HFFc6 (cell line): Measurements from ENCODE around the gene NRG2. TPM values are rescaled to one million over a fixed set of nuclear protein-coding genes. Genes with fewer than 3 reads are reported as not detected.

Experiments used
- DNase-seq: peaks from one replicate; pipeline ENCODE4 v3.0.0-alpha.2; 2018
- H3K27ac Mint-ChIP-seq: 2 replicates; pipeline ENCODE4 v1.8.0; 2020; ENCODE audit warnings: mild to moderate bottlenecking, mixed read lengths
- H3K27me3 Mint-ChIP-seq: 2 replicates; pipeline ENCODE4 v1.8.0; 2021; ENCODE audit warnings: mild to moderate bottlenecking, moderate library complexity, mixed read lengths; ENCODE audit not compliant: insufficient read depth
- H3K36me3 Mint-ChIP-seq: 2 replicates; pipeline ENCODE4 v1.8.0; 2021; ENCODE audit warnings: low read depth, mixed read lengths
- H3K4me1 Mint-ChIP-seq: 2 replicates; pipeline ENCODE4 v1.8.0; 2020; ENCODE audit warnings: low read depth, mixed read lengths
- H3K4me3 Mint-ChIP-seq: 2 replicates; pipeline ENCODE4 v1.8.0; 2020; ENCODE audit warnings: mild to moderate bottlenecking, moderate library complexity, mixed read lengths
- H3K9me3 Mint-ChIP-seq: 2 replicates; pipeline ENCODE4 v1.8.0; 2020; ENCODE audit warnings: mild to moderate bottlenecking, mixed read lengths
- total RNA-seq, 6 experiments: library from RNA; stranded (reverse); fragmentation: NEBNext Ultra II Directional; extraction: Animal tissue kit (Norgen Biotek cat#: 25700); gene quantifications; 2 replicates in 1 of 6; 3 replicates in 5 of 6; pipeline ENCODE4 v1.2.3, GENCODE V29; 2021
- TF ChIP-seq, protein P1 (sequence below): fragments of 200-600 bp; sonication (generic); IDR thresholded peaks from 2 replicates; pipeline ENCODE4 v1.5.0; 2021; ENCODE audit warnings: antibody characterized with exemption, mild to moderate bottlenecking

The NRG2 gene
- total RNA-seq, 6 experiments from 2014 or later: 0.11 to 0.35 (median 0.19) TPM; not detected in 1

- H3K4me3 Mint-ChIP-seq: no peak overlapping the region
- no peaks in the 10 kb centered on the region for H3K9me3 Mint-ChIP-seq
- DNase-seq: no peak
- no peak overlapping the region for H3K27ac Mint-ChIP-seq
- no peaks in the 10 kb centered on the region for H3K36me3 Mint-ChIP-seq
- TF ChIP-seq, protein P1, sequence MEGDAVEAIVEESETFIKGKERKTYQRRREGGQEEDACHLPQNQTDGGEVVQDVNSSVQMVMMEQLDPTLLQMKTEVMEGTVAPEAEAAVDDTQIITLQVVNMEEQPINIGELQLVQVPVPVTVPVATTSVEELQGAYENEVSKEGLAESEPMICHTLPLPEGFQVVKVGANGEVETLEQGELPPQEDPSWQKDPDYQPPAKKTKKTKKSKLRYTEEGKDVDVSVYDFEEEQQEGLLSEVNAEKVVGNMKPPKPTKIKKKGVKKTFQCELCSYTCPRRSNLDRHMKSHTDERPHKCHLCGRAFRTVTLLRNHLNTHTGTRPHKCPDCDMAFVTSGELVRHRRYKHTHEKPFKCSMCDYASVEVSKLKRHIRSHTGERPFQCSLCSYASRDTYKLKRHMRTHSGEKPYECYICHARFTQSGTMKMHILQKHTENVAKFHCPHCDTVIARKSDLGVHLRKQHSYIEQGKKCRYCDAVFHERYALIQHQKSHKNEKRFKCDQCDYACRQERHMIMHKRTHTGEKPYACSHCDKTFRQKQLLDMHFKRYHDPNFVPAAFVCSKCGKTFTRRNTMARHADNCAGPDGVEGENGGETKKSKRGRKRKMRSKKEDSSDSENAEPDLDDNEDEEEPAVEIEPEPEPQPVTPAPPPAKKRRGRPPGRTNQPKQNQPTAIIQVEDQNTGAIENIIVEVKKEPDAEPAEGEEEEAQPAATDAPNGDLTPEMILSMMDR: no peak
- H3K4me1 Mint-ChIP-seq: no peaks in the 10 kb centered on the region
- H3K27me3 Mint-ChIP-seq: peaks cover 54% of the 10 kb centered on the region
Measured at GRCh38 chr5:139895647-139896046, 147.5 kb downstream of the NRG2 start.

- Mint-ChIP-seq H3K9me3 (no peaks in the 10 kb centered on the region), H3K4me3 (no peak overlapping the region), H3K27me3 (peaks cover 60% of the 10 kb centered on the region), H3K27ac (no peak overlapping the region), H3K4me1 (no peaks in the 10 kb centered on the region), H3K36me3 (no peaks in the 10 kb centered on the region)
- TF ChIP-seq, protein P1: no peak
- DNase-seq: no peak
Measured at GRCh38 chr5:139895046-139895445, 148.1 kb downstream of the NRG2 start.

GRCh38 chr5:139893873-139894272 is 149.2 kb downstream of the NRG2 start:
- Mint-ChIP-seq H3K4me1 (no peaks in the 10 kb centered on the region), H3K4me3 (no peak overlapping the region), H3K9me3 (no peaks in the 10 kb centered on the region), H3K36me3 (no peaks in the 10 kb centered on the region), H3K27ac (no peak overlapping the region), H3K27me3 (peaks cover 62% of the 10 kb centered on the region)
- TF ChIP-seq, protein P1: no peak
- DNase-seq: no peak

DNA sequence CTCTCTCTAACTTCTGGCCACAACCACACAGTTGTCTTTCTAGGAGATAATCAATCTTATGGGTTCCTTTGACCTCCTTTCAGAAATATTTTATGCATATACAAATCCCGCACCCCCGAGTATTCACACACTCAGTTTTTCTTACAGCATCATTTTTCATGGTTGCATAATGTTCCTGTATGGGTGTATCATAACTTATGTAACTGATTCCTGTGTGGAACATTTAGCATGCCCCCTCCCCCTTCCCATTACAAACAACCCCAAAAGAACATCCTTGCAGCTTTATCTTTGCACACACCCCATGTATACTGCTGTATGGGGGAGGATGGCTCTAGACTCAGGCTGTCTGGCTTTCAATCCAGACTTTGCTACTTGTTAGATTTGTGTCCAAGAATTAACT is 153.7 kb downstream of the NRG2 start:
- TF ChIP-seq, protein P1: no peak
- Mint-ChIP-seq H3K4me3 (no peak overlapping the region), H3K36me3 (no peaks in the 10 kb centered on the region), H3K4me1 (peaks cover 8% of the 10 kb centered on the region), H3K27me3 (peaks cover 70% of the 10 kb centered on the region), H3K9me3 (no peaks in the 10 kb centered on the region), H3K27ac (no peak overlapping the region)
- no peak for DNase-seq

GRCh38 chr5:139888370-139888769 is 154.7 kb downstream of the NRG2 start:
- no peaks in the 10 kb centered on the region for H3K36me3 Mint-ChIP-seq
- H3K4me1 Mint-ChIP-seq: peaks cover 8% of the 10 kb centered on the region
- TF ChIP-seq, protein P1: no peak
- no peak overlapping the region for H3K27ac Mint-ChIP-seq
- H3K27me3 Mint-ChIP-seq: peaks cover 72% of the 10 kb centered on the region
- H3K9me3 Mint-ChIP-seq: no peaks in the 10 kb centered on the region
- no peak for DNase-seq
- no peak overlapping the region for H3K4me3 Mint-ChIP-seq

DNA sequence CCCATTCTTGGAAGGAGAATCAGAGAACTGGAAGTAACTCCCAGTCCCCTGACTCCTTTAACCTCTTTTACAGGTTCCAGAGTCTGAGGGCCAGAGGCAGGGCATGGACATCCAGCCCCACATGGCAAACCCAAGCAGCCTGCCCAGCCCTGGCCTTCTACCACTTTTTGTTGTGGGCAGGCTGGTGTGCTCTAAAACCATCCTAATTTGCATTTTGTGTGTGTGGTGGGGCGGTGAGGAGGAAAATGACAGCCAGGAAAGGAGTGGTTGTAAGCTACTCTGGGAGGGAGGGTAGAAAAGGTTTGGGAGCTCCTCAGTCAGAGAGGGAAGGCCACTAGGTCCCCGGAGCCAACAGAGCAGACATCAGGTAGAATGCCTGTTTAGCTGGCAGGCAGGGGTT is 156.9 kb downstream of the NRG2 start:
- peaks cover 8% of the 10 kb centered on the region for H3K4me1 Mint-ChIP-seq
- no peak overlapping the region for H3K4me3 Mint-ChIP-seq
- peaks cover 69% of the 10 kb centered on the region for H3K27me3 Mint-ChIP-seq
- no peaks in the 10 kb centered on the region for H3K36me3 Mint-ChIP-seq
- H3K27ac Mint-ChIP-seq: no peak overlapping the region
- TF ChIP-seq, protein P1: no peak
- H3K9me3 Mint-ChIP-seq: no peaks in the 10 kb centered on the region
- no peak for DNase-seq
